Fibroblast of the aortic adventitia (primary cell): ENCODE data around the gene MON1A. TPM values are rescaled to one million over a fixed set of nuclear protein-coding genes. Genes with fewer than 3 reads are reported as not detected.

Experiments used
- DNase-seq: peaks from one replicate; pipeline ENCODE4 v3.0.0-alpha.2; 2010; ENCODE audit warnings: low read depth
- H3K4me3 ChIP-seq: 2 replicates; pipeline ENCODE4 v1.5.1; 2011; ENCODE audit warnings: low read depth, mild to moderate bottlenecking, control low read depth, low read length, moderate library complexity
- CTCF ChIP-seq: IDR thresholded peaks from 2 replicates; pipeline ENCODE4 v1.5.1; 2011; ENCODE audit warnings: mild to moderate bottlenecking, low read length, control low read depth, inconsistent platforms; ENCODE audit not compliant: insufficient read depth
- total RNA-seq: library from RNA; depleted of rRNA; stranded (reverse); fragments of >200 nt; gene quantifications from 2 replicates; pipeline ENCODE4 v1.2.3, GENCODE V29; 2012; ENCODE audit warnings: low replicate concordance

MON1A gene
- total RNA-seq: 3.4 and 12.8 TPM in 2 replicates

- peak; percentile 25 for TF ChIP-seq CTCF
- DNase-seq: peak; percentile 91
Observed at GRCh38 chr3:49929291-49930167, at the start of gene MON1A. Gene MON1A, minus strand, starts transcription at chr3:49929811. Its CDS starts 16,465 bp downstream, at chr3:49913346.

GRCh38 chr3:49976942-49977341 is 47.3 kb upstream of the MON1A start:
- no peak for TF ChIP-seq CTCF
- H3K4me3 ChIP-seq: no peak overlapping the region

More at GRCh38 chr3:49929291-49930167, at the start of gene MON1A:
- peak within 1 kb of the TSS; percentile 86 for H3K4me3 ChIP-seq

GRCh38 chr3:49972656-49973055 is 43.0 kb upstream of the MON1A start:
- H3K4me3 ChIP-seq: no peak overlapping the region
- no peak for DNase-seq
- no peak for TF ChIP-seq CTCF

More at GRCh38 chr3:49976942-49977341, 47.3 kb upstream of the MON1A start:
- DNase-seq: no peak

- no peak for TF ChIP-seq CTCF
- DNase-seq: no peak
- H3K4me3 ChIP-seq: no peak overlapping the region
Observed at GRCh38 chr3:49968346-49968745, 38.7 kb upstream of the MON1A start.

GRCh38 chr3:49967291-49967690 is 37.7 kb upstream of the MON1A start:
- DNase-seq: peak; percentile 68
- no peak for TF ChIP-seq CTCF
- H3K4me3 ChIP-seq: no peak overlapping the region

- no peak for DNase-seq
- no peak for TF ChIP-seq CTCF
- H3K4me3 ChIP-seq: no peak overlapping the region
Observed at GRCh38 chr3:49966233-49966942, 36.8 kb upstream of the MON1A start.
